GM19328 (cell line): ENCODE data around the gene ARID1B.

Experiments used
- ATAC-seq: cut with Tn5 transposase; IDR thresholded peaks from one replicate; pipeline ENCODE4 v1.9.1; 2021; ENCODE audit warnings: mild to moderate bottlenecking, moderate library complexity; ENCODE audit not compliant: unreplicated experiment

The ARID1B gene

DNA sequence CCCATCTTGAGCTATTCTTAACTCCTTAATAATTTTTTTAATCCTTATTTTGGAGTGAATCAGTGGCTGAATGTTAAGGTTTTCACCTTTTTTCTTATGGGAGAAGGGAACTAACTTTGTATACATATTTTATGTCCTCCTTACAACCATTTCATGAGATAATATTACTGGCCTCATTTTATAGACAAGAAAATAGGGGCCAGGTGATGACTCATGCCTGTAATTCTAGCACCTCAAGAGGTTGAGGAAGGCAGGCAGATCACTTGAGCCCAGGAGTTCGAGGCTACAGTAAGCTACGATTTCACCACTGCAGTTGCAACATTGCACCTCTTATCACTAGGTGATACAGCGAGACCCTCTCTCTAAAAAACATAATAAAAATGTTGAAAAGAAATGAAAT, 417.5 kb downstream of the ARID1B start:
- ATAC-seq = no peak

DNA sequence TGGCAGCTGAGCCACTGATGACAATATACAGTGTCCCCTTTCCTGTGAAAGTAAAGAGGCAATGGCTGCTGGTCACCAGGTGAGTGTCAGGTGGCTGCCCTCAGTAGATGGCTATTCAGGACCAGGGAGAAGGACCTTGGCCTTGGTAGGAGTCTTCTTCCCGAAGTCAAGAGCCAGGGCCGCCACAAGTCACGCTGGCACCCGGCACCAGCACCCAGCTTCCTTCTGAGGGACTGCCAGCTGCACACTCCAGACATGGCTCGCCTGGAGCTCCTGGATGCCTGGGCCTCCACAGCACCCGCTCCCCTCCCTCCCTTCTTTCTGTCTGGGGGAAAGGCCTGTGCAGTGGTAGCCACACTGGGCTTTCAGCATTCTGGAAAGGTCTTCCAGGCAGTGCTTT, 419.2 kb downstream of the ARID1B start:
- no peak for ATAC-seq

GRCh38 chr6:157198425-157199279, 421.5 kb downstream of the ARID1B start:
- ATAC-seq = no peak

DNA sequence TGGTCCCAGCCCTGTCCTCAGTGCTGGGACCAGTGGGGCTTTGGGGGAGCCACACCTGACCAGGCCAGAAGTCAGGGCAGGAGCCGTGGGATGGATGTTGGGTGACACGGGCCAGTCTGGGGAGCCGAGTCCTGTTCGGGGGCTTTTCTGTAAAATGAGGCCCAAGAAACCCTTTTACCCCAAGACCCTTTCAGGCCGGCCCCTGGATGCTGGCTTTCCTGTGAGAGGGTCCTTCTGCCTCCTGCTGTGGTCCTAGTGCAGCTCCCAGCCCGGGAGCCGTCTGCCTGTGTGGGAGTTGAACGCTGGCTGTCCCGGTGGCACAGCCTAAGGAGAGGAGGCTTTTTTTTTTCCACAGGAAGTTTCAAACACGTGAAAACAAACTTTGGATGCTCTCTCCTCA, 422.9 kb downstream of the ARID1B start:
- ATAC-seq = no peak

DNA sequence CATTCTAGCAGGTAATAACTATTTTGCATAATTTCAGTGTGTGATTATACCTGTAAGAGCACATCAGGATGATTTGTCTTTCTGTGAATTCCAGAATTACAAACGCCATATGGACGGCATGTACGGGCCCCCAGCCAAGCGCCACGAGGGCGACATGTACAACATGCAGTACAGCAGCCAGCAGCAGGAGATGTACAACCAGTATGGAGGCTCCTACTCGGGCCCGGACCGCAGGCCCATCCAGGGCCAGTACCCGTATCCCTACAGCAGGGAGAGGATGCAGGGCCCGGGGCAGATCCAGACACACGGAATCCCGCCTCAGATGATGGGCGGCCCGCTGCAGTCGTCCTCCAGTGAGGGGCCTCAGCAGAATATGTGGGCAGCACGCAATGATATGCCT, 423.4 kb downstream of the ARID1B start:
- no peak for ATAC-seq

DNA sequence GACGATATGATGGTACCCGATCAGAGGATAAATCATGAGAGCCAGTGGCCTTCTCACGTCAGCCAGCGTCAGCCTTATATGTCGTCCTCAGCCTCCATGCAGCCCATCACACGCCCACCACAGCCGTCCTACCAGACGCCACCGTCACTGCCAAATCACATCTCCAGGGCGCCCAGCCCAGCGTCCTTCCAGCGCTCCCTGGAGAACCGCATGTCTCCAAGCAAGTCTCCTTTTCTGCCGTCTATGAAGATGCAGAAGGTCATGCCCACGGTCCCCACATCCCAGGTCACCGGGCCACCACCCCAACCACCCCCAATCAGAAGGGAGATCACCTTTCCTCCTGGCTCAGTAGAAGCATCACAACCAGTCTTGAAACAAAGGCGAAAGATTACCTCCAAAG, 423.9 kb downstream of the ARID1B start:
- ATAC-seq = no peak

- peak; percentile 93 for ATAC-seq
These were observed 426.1 kb downstream of the ARID1B start for GRCh38 chr6:157203312-157203744.

- peak; percentile 29 for ATAC-seq
These were observed 426.6 kb downstream of the ARID1B start for GRCh38 chr6:157203764-157204163.

DNA sequence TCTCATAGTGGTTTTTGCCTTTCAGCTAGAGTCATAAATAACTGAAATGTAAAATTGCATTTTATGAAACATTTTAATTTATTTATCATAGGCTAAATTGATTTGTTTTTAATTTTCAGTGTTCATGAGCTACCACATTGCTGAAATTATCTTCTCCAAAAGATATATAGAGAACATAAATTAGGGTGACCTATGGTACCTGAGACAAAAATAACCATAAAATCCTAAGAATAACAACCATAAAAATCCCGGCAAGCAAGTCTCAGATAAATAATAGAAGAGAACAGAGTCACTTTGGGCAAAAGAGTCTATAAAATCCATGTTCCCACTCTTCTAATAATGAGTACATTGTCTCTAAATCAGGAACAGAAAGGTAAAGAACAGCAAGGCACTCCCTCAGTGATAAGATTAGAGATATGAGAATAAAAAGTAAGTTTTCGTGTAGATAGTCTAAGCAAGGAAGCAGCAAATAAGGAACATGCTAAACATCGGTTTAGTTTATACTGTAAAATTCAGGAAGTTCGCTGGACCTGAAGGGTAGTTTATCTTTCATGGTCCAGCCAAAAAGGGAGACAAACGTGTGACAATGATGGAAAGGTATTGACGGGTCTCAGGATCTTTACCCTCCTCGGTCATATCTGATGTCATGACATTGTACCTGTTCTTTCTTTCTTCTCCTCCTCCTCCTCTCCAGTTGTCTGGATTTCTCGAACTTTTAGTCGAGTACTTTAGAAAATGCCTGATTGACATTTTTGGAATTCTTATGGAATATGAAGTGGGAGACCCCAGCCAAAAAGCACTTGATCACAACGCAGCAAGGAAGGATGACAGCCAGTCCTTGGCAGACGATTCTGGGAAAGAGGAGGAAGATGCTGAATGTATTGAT, 428.5 kb downstream of the ARID1B start:
- ATAC-seq = no peak

DNA sequence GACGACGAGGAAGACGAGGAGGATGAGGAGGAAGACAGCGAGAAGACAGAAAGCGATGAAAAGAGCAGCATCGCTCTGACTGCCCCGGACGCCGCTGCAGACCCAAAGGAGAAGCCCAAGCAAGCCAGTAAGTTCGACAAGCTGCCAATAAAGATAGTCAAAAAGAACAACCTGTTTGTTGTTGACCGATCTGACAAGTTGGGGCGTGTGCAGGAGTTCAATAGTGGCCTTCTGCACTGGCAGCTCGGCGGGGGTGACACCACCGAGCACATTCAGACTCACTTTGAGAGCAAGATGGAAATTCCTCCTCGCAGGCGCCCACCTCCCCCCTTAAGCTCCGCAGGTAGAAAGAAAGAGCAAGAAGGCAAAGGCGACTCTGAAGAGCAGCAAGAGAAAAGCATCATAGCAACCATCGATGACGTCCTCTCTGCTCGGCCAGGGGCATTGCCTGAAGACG, 429.2 kb downstream of the ARID1B start:
- no peak for ATAC-seq

DNA sequence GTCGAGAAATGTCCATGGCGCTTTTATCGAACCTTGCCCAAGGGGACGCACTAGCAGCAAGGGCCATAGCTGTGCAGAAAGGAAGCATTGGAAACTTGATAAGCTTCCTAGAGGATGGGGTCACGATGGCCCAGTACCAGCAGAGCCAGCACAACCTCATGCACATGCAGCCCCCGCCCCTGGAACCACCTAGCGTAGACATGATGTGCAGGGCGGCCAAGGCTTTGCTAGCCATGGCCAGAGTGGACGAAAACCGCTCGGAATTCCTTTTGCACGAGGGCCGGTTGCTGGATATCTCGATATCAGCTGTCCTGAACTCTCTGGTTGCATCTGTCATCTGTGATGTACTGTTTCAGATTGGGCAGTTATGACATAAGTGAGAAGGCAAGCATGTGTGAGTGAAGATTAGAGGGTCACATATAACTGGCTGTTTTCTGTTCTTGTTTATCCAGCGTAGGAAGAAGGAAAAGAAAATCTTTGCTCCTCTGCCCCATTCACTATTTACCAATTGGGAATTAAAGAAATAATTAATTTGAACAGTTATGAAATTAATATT, 430.4 kb downstream of the ARID1B start:
- ATAC-seq = no peak

GRCh38 chr6:157209865-157210530, 432.8 kb downstream of the ARID1B start:
- no peak for ATAC-seq

GRCh38 chr6:157210954-157211353, 433.8 kb downstream of the ARID1B start:
- no peak for ATAC-seq

DNA sequence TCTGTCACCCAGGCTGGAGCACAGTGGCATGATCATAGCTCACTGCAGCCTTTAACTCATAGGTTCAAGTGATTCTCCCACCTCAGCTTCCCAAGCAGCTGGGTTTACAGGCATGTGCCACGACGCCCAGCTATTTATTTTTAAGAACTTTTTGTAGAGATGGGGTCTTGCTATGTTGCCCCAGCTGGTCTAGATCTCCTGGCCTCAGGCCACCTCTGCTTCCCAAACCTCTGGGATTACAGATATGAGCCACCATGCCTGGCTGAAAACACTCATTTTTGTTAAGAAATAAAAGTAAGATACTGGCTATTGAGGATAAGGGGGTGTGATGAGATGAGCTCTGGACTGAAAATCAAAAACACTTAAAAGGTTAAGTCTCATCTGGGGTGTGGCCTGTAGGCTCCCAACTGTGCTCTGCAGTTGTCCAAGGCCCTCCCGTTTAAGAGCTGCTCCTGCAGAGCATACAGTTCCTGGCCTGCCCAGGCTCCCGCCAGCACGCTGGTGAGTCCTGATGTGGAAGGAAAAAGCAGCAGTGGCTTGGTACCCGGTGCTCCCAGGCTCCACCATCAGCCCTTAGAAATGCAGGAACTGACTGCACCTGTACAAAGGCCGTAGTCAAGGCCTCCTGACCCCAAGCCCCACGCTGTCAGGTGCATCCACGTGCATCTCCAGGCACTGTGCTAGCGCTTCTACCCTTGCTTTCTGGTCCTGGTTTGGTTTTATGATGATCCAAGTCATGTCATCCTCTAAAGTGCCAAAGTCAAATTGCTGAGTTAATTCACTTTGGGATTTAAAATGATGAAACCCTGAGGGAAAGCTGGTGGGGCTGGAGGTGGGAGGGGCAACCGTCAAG, 434.7 kb downstream of the ARID1B start:
- no peak for ATAC-seq

GRCh38 chr6:157213426-157213825, 436.2 kb downstream of the ARID1B start:
- no peak for ATAC-seq

DNA sequence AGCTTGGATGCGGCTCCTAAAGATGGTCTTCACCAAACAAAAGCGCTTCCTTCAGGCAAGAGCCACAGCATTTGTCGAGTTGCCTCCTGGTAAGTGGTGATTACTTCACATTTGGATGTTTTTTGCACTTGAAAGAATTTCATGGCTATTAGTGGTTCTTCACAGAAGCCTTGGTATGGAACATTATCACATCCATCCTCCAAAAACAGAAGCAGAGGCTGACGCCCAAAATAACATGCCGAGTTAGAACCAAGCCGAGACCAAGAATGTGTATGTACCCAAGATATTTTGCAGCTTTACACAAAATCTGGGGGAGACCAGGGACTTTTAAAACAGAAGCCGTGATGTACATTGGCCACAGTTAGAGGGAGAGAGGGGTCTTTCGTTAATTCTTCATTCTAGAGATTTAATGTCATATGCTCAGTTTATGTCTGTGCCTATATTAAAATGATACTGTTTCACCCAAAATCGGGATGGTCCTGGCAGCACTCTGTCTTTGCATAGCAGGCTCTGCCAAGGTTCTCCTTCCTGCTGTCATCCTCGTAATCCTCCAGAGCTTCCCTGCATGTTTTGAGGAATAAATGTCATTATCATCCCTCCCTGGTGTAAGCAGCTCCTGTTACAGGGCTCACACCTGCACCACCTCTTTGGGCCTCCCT, 436.9 kb downstream of the ARID1B start:
- no peak for ATAC-seq

- no peak for ATAC-seq
These were observed 438.5 kb downstream of the ARID1B start for GRCh38 chr6:157215717-157216116.

GRCh38 chr6:157216570-157216969, 439.4 kb downstream of the ARID1B start:
- no peak for ATAC-seq

DNA sequence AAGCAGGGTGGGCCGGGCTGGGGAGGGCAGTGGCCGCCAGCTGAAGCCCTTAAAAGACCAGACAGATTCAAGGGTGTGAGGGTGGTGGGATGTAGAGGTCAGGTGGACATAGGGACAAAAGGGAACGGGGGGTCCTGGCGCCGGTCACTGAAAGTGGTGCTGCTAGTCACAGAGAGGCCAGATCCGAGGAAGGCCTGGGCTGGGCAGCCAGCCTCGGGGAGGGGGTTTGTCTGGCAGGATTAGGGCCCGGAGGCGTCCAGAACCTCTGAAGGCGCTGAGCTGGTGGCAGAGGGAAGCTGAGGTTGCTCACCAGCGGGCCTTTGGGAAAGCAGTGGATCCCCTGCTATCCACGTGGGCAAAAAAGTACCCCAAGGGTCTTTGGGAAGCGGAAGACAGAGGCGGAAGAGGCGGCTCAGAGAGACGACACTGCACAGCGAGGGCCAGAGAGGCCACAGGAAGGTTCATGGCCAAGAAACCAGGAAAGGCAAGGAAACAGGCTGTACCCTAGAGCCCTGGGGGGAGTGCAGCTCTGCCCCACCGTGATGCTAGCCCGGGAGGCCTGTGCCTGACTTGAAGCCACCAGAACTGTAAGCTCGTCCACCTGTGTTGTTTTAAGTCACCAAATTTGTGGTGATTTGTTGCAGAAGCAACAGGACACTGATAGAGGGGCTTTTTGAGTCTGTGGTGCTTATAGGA, 440.2 kb downstream of the ARID1B start:
- ATAC-seq = no peak
